Anterior cingulate cortex (tissue), 58 donors: Measurements from ENCODE around the gene MAN1A1.

Source experiments
- DNase-seq, 58 donors: peaks; one replicate each; lab custom pipeline; 2025; lab: John Stamatoyannopoulos, UW

MAN1A1 gene

DNA sequence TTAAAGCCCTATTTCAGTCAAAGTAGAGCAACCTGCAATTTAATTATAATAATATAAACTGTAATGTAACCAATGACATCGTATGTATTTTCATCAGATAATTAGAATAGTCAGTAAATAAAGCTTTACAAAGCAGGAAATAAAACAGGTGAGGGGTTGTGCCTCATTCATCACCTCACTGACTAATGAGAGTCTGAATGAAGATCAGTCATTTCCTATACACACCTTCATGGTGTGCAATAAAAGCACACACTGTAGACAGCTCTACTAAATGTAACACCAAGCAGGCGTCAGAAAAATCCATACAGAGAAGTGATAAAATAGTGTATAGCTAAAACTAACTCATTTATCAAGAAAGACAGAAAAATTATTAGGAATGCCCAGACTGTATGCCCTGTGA lies 105.9 kb downstream of the MAN1A1 start:
- no peak for DNase-seq

DNA sequence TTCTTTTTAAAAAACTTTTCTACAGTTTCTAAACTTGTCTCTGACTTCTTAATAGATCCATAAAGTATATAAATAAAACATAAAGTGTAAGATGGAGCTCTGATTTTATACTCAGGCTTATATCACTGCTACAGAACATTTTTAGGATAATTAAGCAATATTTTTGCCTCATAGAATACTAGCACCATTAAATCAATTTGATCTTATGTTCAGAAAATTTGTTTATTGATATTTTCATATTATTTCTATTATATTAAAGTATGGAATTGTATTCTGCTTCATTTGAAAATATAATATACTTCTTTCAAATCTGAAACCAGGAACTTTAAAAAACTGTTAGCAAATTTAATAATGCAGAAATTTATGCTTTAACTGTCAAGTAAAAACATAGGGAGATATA lies 106.5 kb downstream of the MAN1A1 start:
- no peak for DNase-seq

DNA sequence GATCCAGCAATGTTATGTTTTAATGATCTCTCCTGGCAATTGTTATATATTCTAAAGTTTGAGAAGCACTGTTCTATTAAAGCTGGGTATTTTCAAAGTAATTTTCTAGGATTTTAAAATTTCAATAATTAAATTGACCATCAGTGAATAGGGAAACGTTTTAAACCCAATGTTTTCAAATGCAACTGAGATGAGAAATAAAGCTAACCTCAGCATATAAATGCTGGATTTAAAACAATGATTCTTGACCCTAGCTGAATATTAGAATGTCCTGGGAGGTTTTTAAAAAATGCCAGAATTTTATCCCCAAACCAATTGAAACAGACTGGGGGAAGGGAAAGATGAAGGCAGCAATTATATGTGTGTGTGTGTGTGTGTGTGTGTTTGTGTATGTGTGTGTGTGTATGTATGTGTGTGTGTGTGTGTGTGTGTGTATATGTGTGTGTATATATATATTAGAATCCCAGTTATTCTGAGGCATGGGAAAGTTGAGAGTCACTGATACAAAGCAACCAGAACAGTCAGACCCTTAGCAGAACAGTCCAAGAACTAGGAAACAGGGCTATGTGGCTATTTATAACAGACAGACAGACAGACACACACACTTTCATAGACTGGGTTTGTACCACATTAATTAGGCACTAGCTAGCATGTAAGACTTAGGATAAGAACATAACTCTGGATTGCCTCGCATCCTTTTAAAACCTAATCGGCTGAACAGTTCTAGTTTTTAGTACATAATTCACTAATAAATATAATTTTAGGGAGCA lies 107.8 kb downstream of the MAN1A1 start:
- no peak for DNase-seq

DNA sequence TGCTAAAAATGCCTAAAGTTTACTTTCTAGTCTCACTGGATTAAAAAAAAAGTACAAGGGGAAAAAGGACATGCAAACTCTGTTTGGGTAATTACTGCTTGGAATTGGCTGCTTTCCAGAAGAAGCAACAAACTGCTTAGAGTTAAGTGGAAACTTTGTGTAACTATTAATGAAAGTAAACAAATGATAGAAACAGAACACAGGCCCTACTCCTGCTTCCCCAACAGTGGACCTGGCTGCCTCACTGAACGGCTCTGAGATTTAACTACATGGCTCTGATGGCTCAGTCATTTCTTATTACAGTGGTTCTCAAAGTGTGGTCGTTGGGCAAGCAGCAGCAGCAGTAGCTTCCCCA lies 108.5 kb downstream of the MAN1A1 start:
- no peak for DNase-seq

DNA sequence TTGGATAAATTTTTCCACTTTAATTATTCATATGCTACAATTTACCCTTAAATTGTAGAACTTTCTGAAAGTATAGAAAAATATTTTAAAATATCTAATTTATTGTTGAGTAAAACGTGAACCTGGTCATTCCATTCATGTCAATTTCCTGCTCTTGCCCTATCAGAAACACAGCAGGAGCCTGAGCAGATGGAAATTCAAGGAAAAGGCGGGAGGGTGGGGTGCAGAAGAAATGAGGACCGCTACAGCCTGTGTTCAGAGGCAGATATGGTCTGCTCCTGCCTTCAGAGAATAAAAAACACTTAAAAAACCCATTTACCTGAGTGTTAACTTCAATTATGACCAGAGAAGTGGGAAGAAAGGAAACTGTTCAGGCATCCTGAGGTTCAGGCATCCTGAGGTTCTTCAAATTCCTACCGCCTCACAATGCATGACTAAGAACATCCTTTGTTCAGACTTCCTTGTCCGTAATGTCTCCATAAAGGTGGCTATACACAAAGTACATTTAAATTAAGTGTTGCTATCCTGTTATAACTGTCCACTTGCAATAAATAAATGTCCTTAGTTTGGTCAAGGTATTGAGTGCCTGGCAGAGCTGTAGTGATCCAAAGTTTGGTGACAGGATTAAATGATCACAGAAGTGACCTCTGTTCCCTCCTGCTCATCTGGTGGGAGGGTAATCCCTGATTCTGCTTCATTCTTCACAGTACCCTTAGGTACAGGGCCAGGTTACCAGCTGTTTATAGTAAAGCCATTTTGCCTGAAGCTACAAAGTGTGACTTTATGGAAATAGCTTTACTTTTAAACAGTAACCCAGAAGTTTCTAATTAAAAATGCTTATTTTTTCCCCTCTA lies 109.1 kb downstream of the MAN1A1 start:
- DNase-seq: no peak

DNA sequence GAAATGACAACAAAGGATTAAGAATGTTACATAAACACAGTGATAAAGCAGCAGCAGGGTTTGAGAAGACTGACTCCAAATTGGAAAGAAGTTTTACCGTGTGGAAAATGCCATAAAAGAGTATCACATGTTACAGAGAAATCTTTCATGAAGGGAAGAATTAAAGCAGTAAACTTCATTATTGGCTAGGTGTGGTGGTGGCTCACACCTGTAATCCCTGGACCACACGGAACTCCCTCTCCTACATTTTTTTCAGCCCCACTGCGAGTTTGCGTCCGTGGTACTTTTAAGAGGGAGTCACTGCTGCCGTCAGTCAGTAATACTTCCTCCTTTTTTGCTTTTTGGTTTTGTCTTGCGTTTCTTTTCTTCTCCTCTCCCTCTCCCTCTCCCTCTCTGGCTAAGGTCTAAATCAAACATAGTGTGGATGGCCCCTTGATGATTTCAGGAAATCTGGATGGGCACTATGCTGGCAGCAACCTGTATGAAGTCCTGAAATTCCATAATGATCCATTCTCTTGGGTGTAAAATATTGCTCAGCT lies 112.3 kb downstream of the MAN1A1 start:
- no peak for DNase-seq

DNA sequence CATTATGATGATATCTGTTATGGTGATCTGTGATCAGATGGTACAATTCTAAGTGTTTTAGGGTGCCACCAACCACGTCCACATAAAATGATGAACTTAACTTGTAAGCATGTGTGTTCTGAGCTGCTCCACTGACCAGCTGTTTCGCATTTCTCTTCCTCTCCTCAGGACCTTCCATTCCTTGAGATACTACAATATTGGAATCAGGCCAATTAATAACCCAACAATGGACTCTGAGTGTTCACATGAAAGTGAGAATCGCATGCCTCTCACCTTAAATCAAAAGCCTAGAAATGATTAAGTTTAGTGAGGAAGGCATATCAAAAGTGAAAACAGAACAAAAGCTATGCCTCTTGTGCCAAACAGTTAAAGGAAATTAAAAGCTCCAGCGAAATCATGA lies 114.6 kb downstream of the MAN1A1 start:
- no peak for DNase-seq

DNA sequence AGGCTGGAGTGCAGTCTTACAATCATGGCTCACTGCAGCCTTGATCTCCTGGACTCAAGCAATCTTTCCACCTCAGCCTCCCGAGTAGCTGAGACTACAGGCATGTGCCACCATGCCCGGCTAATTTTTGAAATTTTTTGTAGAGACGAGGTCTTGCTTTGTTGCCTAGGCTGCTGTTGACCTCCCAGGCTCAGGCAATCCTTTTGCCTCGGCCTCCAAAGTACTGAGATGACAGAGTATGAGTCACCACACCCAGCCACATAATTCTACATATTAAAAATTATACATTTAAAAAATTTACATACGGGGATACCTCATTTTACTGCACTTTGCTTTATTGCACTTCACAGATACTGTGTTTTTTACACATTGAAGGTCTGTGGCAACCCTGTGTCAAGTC lies 115.1 kb downstream of the MAN1A1 start:
- no peak for DNase-seq

DNA sequence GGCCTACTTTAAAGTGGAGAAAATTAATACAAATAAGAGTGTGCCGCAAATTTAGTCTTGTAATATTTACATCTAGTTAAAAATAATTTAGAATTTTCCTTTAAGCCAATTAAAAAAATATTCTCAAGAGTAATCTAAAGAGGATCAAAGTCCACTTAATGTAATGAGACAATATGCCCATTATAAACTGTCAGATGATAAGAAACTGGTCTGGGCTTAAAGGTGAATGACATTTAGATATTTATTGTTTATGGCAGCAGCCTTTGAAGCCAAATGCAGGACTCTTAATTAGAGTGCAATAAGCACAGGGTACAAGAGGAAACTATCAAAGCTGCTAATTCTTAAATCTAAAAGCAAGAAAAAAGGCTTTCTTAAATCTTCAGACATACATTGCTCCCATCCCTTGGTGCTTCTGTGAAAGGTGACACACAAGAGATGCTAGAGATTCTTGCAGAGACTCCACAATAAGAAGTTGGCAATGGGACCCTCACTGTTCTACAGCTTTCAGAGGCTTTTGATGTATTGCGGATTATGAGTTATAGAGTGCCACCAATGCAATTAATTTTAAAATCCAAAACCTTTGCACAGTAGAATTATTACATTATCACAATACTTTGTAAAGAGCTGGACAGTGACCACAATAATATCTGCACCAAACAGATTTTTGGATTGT lies 116.1 kb downstream of the MAN1A1 start:
- DNase-seq: no peak

DNA sequence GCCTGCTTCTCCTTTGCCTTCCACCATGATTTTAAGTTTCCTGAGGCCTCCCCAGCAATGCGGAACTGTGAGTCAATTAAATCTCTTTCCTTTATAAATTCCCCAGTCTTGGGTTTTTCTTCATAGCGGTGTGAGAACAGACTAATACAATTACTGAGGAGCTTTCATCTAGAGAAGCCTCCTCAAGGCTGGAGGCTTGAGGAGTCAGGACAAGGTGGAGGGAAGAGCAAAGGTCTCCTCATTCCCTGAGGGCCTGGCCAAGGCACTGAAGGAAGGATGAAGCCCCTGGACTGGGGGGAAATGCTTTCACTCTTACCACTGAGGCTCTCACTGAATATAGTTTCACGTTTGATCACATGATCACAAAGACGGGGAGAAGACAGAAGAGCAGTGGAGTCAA lies 118.2 kb downstream of the MAN1A1 start:
- DNase-seq: no peak

DNA sequence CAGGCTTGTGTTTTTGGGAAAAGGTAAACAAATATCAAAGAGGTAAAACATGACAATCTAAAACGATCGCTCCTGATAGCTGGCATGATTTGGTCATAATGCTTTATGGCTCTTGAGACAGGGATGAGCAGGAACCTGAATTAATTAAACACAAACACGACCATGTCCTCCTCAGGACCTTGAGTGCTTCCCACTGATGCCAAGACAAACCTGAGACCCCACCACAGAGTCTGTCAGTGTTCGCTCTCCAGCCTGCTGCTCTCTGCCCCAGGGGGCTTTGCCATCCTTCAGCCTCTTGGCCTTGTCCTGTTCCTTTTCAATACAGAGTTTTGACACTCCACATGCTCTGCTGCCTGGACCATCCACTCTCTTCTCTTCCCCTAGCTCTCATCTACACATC lies 119.4 kb downstream of the MAN1A1 start:
- DNase-seq: no peak

DNA sequence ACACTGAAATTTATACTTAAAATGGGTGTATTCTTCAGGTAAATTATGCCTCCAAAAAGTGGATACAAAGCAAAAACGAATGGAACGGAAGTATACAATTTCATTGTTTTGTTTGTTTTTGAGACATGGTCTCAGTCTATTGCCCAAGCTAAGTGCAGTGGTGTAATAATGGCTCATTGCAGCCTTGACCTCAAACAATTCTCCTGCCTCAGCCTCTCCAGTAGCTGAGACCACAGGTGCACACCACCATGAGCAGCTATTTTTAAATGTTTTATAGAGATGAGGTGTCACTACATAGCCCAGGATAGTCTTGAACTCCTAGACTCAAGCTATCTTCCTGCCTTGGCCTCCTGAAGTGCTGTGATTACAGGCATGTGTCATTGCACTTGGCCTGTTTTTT lies 122.2 kb downstream of the MAN1A1 start:
- DNase-seq: no peak

DNA sequence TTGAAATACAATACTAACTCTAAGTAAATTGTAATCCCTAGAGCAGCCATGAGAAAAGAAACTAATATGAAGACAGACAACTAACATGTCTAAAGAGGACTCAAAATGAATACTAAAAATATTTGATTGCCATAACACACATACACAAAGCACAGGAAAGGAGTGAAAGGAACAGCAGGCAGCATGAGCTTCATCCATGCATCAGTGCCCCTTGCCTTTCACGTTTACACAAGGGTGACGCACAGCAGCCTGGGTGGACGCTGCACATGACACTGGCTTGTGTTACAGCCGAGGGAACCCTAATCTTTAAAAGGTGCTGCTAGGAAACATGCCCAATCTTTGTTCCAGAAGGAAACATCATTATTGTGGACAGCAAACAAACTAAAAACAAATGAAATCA lies 123.5 kb downstream of the MAN1A1 start:
- no peak for DNase-seq

DNA sequence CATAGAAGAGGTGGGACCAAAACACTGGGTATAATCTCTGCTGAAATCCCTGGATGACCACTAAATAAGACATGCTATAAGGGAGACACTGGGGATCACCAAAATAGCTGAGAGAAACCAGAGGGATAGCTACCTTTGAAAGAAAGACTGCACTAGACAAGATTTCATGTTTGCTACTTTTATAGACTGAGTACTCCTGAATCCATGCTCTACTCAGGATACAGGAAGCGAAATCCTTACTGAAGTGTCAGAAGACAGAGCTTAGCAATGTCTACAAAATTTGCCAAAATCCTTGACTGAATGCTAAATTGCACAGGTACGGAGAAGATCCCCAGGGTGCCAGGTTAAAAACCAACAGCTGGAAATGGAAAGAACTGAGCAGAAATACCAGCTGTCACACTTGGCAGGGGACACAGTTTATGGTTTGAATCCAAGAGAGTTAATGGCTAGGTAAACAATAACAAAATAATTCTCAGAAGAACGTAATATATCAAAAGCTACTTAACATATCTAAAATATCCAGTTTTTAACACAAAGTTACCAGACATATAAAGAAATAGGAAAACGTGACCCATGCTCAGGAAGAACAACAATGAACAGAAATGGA lies 125.4 kb downstream of the MAN1A1 start:
- DNase-seq: no peak

DNA sequence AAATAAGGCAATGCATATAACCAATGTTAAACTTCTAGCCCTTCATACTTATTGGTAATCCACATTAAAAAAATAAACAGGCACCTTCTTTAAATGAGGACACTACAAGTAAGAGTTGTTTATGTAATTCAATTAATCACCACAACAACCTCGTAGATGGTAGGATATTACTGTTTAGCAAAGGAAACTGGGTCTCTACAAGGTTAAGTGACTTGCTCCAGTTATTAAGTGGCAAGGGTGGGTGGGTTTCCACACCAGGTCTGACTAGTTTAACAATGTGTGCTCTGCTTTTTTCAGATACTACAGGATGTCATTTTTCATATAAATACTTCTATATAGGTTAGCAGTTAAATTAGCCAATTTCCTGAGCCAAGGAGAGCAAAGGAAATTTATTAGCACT lies 129.1 kb downstream of the MAN1A1 start:
- no peak for DNase-seq

DNA sequence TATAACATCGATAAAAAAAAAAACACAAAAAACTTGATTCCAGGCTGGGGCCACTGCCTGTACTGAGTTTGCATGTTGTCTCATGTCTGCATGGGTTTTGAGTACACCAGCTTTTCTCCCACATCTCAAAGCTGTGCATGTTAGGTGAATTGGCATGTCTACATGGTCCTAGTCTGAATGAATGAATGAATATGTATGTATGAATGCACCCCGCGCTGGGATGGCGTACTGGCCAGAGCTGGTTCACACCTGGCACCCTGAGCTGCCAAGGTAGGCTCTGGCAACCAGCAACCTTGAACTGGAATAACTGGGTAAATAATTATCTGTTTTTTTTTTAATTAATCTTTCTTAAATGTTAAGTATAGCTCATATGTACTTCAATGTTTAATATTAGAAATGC lies 131.0 kb downstream of the MAN1A1 start:
- DNase-seq: no peak

DNA sequence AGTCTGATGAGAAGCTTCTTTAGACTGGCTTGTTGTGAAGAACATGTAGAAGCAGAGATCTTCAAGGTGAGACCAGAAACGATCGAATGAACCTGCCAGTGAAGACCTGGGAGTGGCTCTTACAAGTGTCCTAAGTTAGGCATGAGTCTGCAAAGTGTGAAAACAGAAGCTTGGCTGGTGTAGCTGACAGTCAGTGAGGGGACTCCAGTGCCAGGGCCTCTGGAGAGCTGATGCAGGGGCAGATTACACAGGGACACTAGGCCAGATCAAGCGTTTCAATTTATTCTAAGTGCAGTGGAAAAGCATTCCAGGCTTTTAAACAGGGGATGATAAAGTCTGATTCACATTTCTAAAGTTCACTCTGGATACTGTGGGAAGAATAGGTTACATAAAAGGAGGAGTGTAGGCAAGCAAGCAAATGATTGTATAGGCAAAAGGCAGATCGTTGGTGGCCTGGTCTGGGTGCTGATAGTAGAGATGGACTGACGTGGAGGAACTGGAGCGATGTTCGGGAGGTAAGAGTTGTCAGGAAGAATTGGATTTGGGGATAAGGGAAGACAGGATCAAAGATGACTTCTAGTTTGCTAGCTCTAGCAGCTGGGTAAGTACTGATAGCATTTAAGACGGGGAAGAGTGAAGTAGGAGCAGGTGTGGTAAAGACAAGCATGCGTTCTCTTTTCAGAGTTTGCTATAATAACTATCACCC lies 133.5 kb downstream of the MAN1A1 start:
- DNase-seq: no peak

DNA sequence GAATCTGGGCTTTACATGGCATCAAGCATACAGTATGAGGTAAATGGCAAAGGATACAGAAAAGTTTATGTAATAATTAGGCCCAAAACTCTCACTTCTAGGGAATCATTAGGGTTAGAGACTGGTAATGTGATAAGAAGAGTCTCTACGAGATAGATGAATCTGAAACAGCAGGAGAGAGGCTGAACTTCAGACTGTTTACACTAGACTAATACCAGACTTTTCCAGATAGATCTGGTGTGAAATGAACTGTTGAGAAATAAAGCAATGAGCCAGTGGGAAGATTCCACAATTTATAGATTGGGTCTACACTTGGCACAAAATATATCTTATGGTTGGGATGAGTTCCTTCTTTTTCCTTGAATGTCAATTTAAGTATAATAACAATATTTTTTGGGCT lies 134.3 kb downstream of the MAN1A1 start:
- no peak for DNase-seq

DNA sequence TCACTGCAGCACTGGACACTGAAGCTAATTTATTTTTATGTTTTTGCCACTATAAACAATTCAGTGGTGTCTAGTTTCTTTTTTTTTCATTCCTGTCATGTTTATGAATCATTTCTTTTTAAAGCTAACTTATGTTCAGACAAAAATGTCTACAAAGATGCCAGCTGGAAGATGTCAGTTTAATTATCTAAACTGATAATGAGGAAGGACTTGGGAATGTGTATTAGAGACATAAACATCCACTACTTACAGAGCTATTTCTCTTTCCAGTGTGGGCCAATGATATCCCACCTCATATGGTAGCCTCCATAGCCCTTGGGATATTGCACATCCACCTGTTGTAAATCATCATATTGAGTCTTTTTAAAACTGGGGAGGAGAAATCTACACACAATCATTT lies 139.0 kb downstream of the MAN1A1 start:
- DNase-seq: no peak
